DMS79 (cell line): Measurements from ENCODE around the gene CST9L.

ENCODE experiments used
- DNase-seq: peaks from one replicate; lab custom pipeline; 2025; lab: John Stamatoyannopoulos, UW

Gene CST9L

GRCh38 chr20:23546435-23547144 lies 21.7 kb downstream of the CST9L start:
- DNase-seq = no peak

- DNase-seq = no peak
Observed at GRCh38 chr20:23544133-23544532, 24.2 kb downstream of the CST9L start.

GRCh38 chr20:23542801-23543200 lies 25.5 kb downstream of the CST9L start:
- no peak for DNase-seq

GRCh38 chr20:23541776-23542175 lies 26.5 kb downstream of the CST9L start:
- DNase-seq = no peak

GRCh38 chr20:23541330-23541729 lies 27.0 kb downstream of the CST9L start:
- no peak for DNase-seq

GRCh38 chr20:23540624-23541023 lies 27.7 kb downstream of the CST9L start:
- no peak for DNase-seq

- DNase-seq = no peak
Observed at GRCh38 chr20:23537030-23537429, 31.3 kb downstream of the CST9L start.

- DNase-seq = no peak
Observed at GRCh38 chr20:23536328-23536974, 31.8 kb downstream of the CST9L start.

- no peak for DNase-seq
Observed at GRCh38 chr20:23534801-23535593, 33.3 kb downstream of the CST9L start.

GRCh38 chr20:23533161-23533560 lies 35.1 kb downstream of the CST9L start:
- no peak for DNase-seq

GRCh38 chr20:23532533-23532932 lies 35.8 kb downstream of the CST9L start:
- no peak for DNase-seq

- DNase-seq = no peak
Observed at GRCh38 chr20:23530937-23531567, 37.2 kb downstream of the CST9L start.

GRCh38 chr20:23528867-23529431 lies 39.3 kb downstream of the CST9L start:
- DNase-seq = no peak

- DNase-seq = no peak
Observed at GRCh38 chr20:23526850-23527249, 41.4 kb downstream of the CST9L start.

- no peak for DNase-seq
Observed at GRCh38 chr20:23524146-23524545, 44.1 kb downstream of the CST9L start.

- no peak for DNase-seq
Observed at GRCh38 chr20:23520185-23520584, 48.1 kb downstream of the CST9L start.

GRCh38 chr20:23519556-23519955 lies 48.7 kb downstream of the CST9L start:
- DNase-seq = no peak

- no peak for DNase-seq
Observed at GRCh38 chr20:23517719-23518118, 50.6 kb downstream of the CST9L start.

GRCh38 chr20:23515250-23515939 lies 52.9 kb downstream of the CST9L start:
- DNase-seq = no peak

- DNase-seq = no peak
Observed at GRCh38 chr20:23514848-23515247, 53.4 kb downstream of the CST9L start.
